Transverse colon (tissue), 4 donors: ENCODE results near the gene AP1G2.
A peak's percentile ranks its signal among the peaks of the same experiment; 100 is the strongest.

Source experiments
- CTCF ChIP-seq, 5 experiments: fragments of 200-600 bp in 3 of 5; fragments of 450-650 bp in 2 of 5; sonication (generic) in 3 of 5; IDR thresholded peaks; 1 replicate in 2 of 5; 2 replicates in 3 of 5; pipeline ENCODE4 v1.5.1; 2016 to 2017; ENCODE audit warnings: antibody characterized with exemption in 5 of 5, inconsistent platforms in 3 of 5, mild to moderate bottlenecking in 2 of 5, moderate library complexity in 1 of 5
- EP300 ChIP-seq: sonication (generic); formaldehyde crosslinking; IDR thresholded peaks from one replicate; pipeline ENCODE4 v1.6.1; 2017; ENCODE audit warnings: antibody characterized with exemption, low read depth
- POLR2A ChIP-seq: fragments of 450-650 bp; IDR thresholded peaks from one replicate; pipeline ENCODE4 v1.6.1; 2016; ENCODE audit warnings: antibody characterized with exemption, mild to moderate bottlenecking, moderate library complexity
- POLR2AphosphoS5 ChIP-seq, 3 donors: sonication (generic); formaldehyde crosslinking; IDR thresholded peaks; one replicate each; pipeline ENCODE4 v1.6.1; 2016; ENCODE audit warnings: antibody characterized with exemption in 3 of 3

GRCh38 chr14:23551266-23552028 lies 16.1 kb downstream of the AP1G2 start, which contains the start of gene ZFHX2:
- TF ChIP-seq CTCF (IDR thresholded peaks at IDR 0.05) (no peak), EP300 (no peak), POLR2A (no peak), POLR2AphosphoS5 (IDR thresholded peaks at IDR 0.05) (peak in 1 of 3 donors; percentile 11)
